ENCODE data around the gene DDX54.

DDX54 gene

GRCh38 chr12:113179023-113179422 is 6.3 kb downstream of the DDX54 start:
- TF ChIP-seq CTCF (IDR thresholded peaks at IDR 0.05; ENCODE audit: borderline replicate concordance, extremely low read depth, low read length, poor library complexity, severe bottlenecking) (no peak), EZH2 (IDR thresholded peaks at IDR 0.05; ENCODE audit: borderline replicate concordance, low read depth, low read length, severe bottlenecking) (no peak)
- Histone ChIP-seq H3K4me1 (ENCODE audit: insufficient read depth, low read length) (peaks cover 13% of the 10 kb centered on the region), H3K36me3 (ENCODE audit: insufficient read depth, low read length) (peaks cover 87% of the 10 kb centered on the region), H3K9me3 (ENCODE audit: insufficient read depth, low read length, severe bottlenecking) (no peaks in the 10 kb centered on the region), H3K27me3 (ENCODE audit: insufficient read depth, low read length, poor library complexity) (no peaks in the 10 kb centered on the region), H3K27ac (ENCODE audit: low read length) (no peak overlapping the region), H4K20me1 (ENCODE audit: insufficient read depth, low read length) (peaks cover 44% of the 10 kb centered on the region), H3K4me2 (ENCODE audit: insufficient read depth, low read length) (no peak overlapping the region), H3K79me2 (ENCODE audit: insufficient read depth, low read length) (peaks cover 52% of the 10 kb centered on the region), H3K4me3 (ENCODE audit: low read depth in 1 of 2, low read length in 2 of 2) (no peak overlapping the region), H2AFZ (ENCODE audit: low read depth, low read length) (no peak overlapping the region), H3K9ac (ENCODE audit: low read depth, low read length) (no peak overlapping the region)
- no peak for ATAC-seq (ENCODE audit: insufficient read depth, low read depth)
- DNase-seq, result no peak

GRCh38 chr12:113174461-113175384 is 10.6 kb downstream of the DDX54 start:
- no peaks in the 10 kb centered on the region for H3K9me3 ChIP-seq (ENCODE audit: insufficient read depth, low read length, severe bottlenecking)
- no peak overlapping the region for H3K4me2 ChIP-seq (ENCODE audit: insufficient read depth, low read length)
- no peaks in the 10 kb centered on the region for H3K27me3 ChIP-seq (ENCODE audit: insufficient read depth, low read length, poor library complexity)
- ATAC-seq (ENCODE audit: insufficient read depth, low read depth) (peak; percentile 85), DNase-seq (peak; percentile 75)
- H3K9ac ChIP-seq (ENCODE audit: low read depth, low read length), result no peak overlapping the region
- no peak overlapping the region for H3K4me3 ChIP-seq (ENCODE audit: low read depth in 1 of 2, low read length in 2 of 2)
- H3K79me2 ChIP-seq (ENCODE audit: insufficient read depth, low read length), result peaks cover 33% of the 10 kb centered on the region
- H2AFZ ChIP-seq (ENCODE audit: low read depth, low read length), result no peak overlapping the region
- H4K20me1 ChIP-seq (ENCODE audit: insufficient read depth, low read length), result peaks cover 14% of the 10 kb centered on the region
- no peak for TF ChIP-seq EZH2 (IDR thresholded peaks at IDR 0.05; ENCODE audit: borderline replicate concordance, low read depth, low read length, severe bottlenecking)
- peak; percentile 98 for TF ChIP-seq CTCF (IDR thresholded peaks at IDR 0.05; ENCODE audit: borderline replicate concordance, extremely low read depth, low read length, poor library complexity, severe bottlenecking)
- no peak overlapping the region for H3K27ac ChIP-seq (ENCODE audit: low read length)
- peaks cover 95% of the 10 kb centered on the region for H3K36me3 ChIP-seq (ENCODE audit: insufficient read depth, low read length)
- H3K4me1 ChIP-seq (ENCODE audit: insufficient read depth, low read length), result no peaks in the 10 kb centered on the region

- no peak overlapping the region for H3K9ac ChIP-seq (ENCODE audit: low read depth, low read length)
- no peaks in the 10 kb centered on the region for H3K4me1 ChIP-seq (ENCODE audit: insufficient read depth, low read length)
- H3K9me3 ChIP-seq (ENCODE audit: insufficient read depth, low read length, severe bottlenecking), result no peaks in the 10 kb centered on the region
- no peaks in the 10 kb centered on the region for H3K27me3 ChIP-seq (ENCODE audit: insufficient read depth, low read length, poor library complexity)
- H2AFZ ChIP-seq (ENCODE audit: low read depth, low read length), result no peak overlapping the region
- ATAC-seq (ENCODE audit: insufficient read depth, low read depth) (no peak), DNase-seq (no peak)
- TF ChIP-seq CTCF (IDR thresholded peaks at IDR 0.05; ENCODE audit: borderline replicate concordance, extremely low read depth, low read length, poor library complexity, severe bottlenecking) (no peak), EZH2 (IDR thresholded peaks at IDR 0.05; ENCODE audit: borderline replicate concordance, low read depth, low read length, severe bottlenecking) (no peak)
- peaks cover 95% of the 10 kb centered on the region for H3K36me3 ChIP-seq (ENCODE audit: insufficient read depth, low read length)
- peaks cover 31% of the 10 kb centered on the region for H3K79me2 ChIP-seq (ENCODE audit: insufficient read depth, low read length)
- peaks cover 8% of the 10 kb centered on the region for H4K20me1 ChIP-seq (ENCODE audit: insufficient read depth, low read length)
- peak overlapping the region; percentile 1; the same call in 1 of the 2 replicates for H3K27ac ChIP-seq (ENCODE audit: low read length)
- no peak overlapping the region for H3K4me2 ChIP-seq (ENCODE audit: insufficient read depth, low read length)
- H3K4me3 ChIP-seq (ENCODE audit: low read depth in 1 of 2, low read length in 2 of 2), result no peak overlapping the region
Observed at GRCh38 chr12:113173081-113173698, 12.1 kb downstream of the DDX54 start.

All from DND-41 (cell line).